HepG2 (cell line): ENCODE data around the gene TIMM13. TPM values are rescaled to one million over a fixed set of nuclear protein-coding genes. Genes with fewer than 3 reads are reported as not detected.

Source experiments
- CREB1 ChIP-seq, 2 experiments: fragments of 450-650 bp in 1 of 2; IDR thresholded peaks; 2 replicates each; pipeline ENCODE4 v1.6.1; 2016 to 2017; ENCODE audit warnings: control low read depth in 1 of 2, mild to moderate bottlenecking in 1 of 2, missing compliant biosample characterization in 1 of 2, missing genetic modification characterization in 1 of 2
- FOSL2 ChIP-seq: sonication (generic); formaldehyde crosslinking; IDR thresholded peaks from 2 replicates; pipeline ENCODE4 v1.4.0; 2020; ENCODE audit warnings: missing genetic modification reagents
- KDM1A ChIP-seq: IDR thresholded peaks from 2 replicates; pipeline ENCODE4 v1.6.1; 2016; ENCODE audit warnings: missing compliant biosample characterization
- MXD4 ChIP-seq: IDR thresholded peaks from 2 replicates; pipeline ENCODE4 v1.6.1; 2016; ENCODE audit warnings: mild to moderate bottlenecking, missing biosample characterization, missing genetic modification reagents
- NR2F6 ChIP-seq, 2 experiments: IDR thresholded peaks; 2 replicates each; pipeline ENCODE4 v1.6.1; 2016; ENCODE audit warnings: antibody characterized with exemption in 1 of 2, mild to moderate bottlenecking in 1 of 2
- PCBP2 ChIP-seq: fragments of 200-400 bp; formaldehyde crosslinking; optimal IDR thresholded peaks from 2 replicates; pipeline ENCODE3; 2018; ENCODE audit warnings: low read length, low read depth; ENCODE audit not compliant: poor library complexity, severe bottlenecking
- TAF15 ChIP-seq: fragments of 200-400 bp; formaldehyde crosslinking; IDR thresholded peaks from one replicate; pipeline ENCODE4 v1.6.1; 2018; ENCODE audit warnings: mild to moderate bottlenecking, low read depth, low read length; ENCODE audit not compliant: poor library complexity, severe bottlenecking
- ZFX ChIP-seq: sonication (generic); formaldehyde crosslinking; IDR thresholded peaks from 2 replicates; pipeline ENCODE4 v1.4.0; 2020; ENCODE audit warnings: mild to moderate bottlenecking, low read depth, missing genetic modification reagents, moderate library complexity
- ZNF20 ChIP-seq: sonication (generic); formaldehyde crosslinking; IDR thresholded peaks from 2 replicates; pipeline ENCODE4 v1.4.0; 2020; ENCODE audit warnings: mild to moderate bottlenecking, moderate library complexity, missing genetic modification reagents
- ZNF781 ChIP-seq: sonication (generic); formaldehyde crosslinking; IDR thresholded peaks from 2 replicates; pipeline ENCODE4 v1.5.1; 2020; ENCODE audit warnings: borderline replicate concordance, mild to moderate bottlenecking, missing genetic modification reagents; ENCODE audit errors: not compliant biosample characterization
- polyA plus RNA-seq, 8 experiments: library from polyadenylated mRNA; depleted of rRNA in 3 of 8; stranded (reverse) in 7 of 8; unstranded in 1 of 8; fragments of >200 nt; fragmentation: Illumina TruSeq in 4 of 8; extraction: Trizol in 4 of 8; gene quantifications; 2 replicates each; pipeline versions ENCODE4 v1.2.1 to v1.2.3, GENCODE V29; 2011 to 2016; ENCODE audit warnings: low read depth in 4 of 8, missing spikeins in 1 of 8, mixed read lengths in 1 of 8; ENCODE audit not compliant: insufficient read depth in 1 of 8
- total RNA-seq, 5 experiments: library from RNA; depleted of rRNA; stranded (reverse); fragments of >200 nt; fragmentation: Illumina TruSeq; extraction: Trizol; gene quantifications; 2 replicates each; pipeline ENCODE4 v1.2.3, GENCODE V29; 2016; ENCODE audit warnings: low read depth in 1 of 5
- TF ChIP-seq, protein P1 (sequence below): sonication (generic); formaldehyde crosslinking; IDR thresholded peaks from 2 replicates; pipeline ENCODE4 v1.9.0; 2021; ENCODE audit warnings: missing genetic modification reagents, borderline replicate concordance
- TF ChIP-seq, protein P2 (sequence below): sonication (generic); formaldehyde crosslinking; IDR thresholded peaks from 2 replicates; pipeline ENCODE4 v1.5.1; 2020; ENCODE audit warnings: missing genetic modification reagents, mild to moderate bottlenecking, borderline replicate concordance
- TF ChIP-seq, protein P3 (sequence below): sonication (generic); formaldehyde crosslinking; IDR thresholded peaks from 2 replicates; pipeline ENCODE4 v1.4.0; 2020; ENCODE audit warnings: mild to moderate bottlenecking, missing genetic modification reagents
- TF ChIP-seq, protein P4 (sequence below): sonication (generic); formaldehyde crosslinking; conservative IDR thresholded peaks from 2 replicates; pipeline ENCODE4 v1.4.0; 2020; ENCODE audit warnings: mild to moderate bottlenecking, missing genetic modification reagents, moderate library complexity

TIMM13 gene
- total and polyA plus RNA-seq, 2 of the 13 experiments (the other 11 are each of a cell fraction or from before 2014, with no cell fraction given) = 48.4 to 108 TPM

DNA sequence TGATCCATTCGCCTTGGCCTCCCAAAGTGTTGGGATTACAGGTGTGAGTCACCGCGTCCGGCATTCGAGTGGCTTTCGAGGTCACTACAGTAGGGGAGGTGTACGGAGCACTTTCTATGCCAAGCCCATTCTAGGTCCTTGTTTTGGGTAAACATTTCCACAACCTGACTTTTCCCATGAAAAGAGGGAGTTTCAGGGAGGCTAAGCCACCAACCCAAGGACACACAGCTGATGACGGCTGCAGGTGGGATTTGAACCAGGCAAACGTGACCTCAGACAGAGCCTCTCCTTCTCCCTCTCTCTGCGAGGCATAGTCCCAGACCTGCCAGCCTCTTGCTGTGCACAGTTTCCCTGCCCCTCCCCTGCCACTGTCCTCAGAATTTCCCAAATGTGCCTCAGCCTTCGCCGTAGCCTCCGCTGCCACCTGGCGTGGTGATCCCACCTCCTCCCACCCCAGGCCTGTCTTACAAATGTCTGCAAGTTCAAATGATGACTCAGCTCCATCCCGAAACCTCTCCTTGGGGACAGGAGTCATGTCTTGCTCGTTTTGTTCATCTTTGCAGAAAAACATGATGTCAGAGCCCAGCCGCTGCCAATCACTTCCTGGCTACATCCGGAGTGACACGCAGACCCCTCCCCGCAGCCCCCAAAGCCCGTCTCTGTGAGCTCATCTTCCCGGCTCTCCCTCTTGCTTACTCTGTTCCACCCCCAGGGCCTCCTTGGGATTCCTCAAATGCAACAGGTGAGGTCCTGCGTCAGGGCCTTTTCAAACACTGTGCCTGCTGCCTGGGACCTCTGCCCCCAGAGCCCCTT is 41.9 kb upstream of the TIMM13 start (continued):
- TF ChIP-seq, protein P1, sequence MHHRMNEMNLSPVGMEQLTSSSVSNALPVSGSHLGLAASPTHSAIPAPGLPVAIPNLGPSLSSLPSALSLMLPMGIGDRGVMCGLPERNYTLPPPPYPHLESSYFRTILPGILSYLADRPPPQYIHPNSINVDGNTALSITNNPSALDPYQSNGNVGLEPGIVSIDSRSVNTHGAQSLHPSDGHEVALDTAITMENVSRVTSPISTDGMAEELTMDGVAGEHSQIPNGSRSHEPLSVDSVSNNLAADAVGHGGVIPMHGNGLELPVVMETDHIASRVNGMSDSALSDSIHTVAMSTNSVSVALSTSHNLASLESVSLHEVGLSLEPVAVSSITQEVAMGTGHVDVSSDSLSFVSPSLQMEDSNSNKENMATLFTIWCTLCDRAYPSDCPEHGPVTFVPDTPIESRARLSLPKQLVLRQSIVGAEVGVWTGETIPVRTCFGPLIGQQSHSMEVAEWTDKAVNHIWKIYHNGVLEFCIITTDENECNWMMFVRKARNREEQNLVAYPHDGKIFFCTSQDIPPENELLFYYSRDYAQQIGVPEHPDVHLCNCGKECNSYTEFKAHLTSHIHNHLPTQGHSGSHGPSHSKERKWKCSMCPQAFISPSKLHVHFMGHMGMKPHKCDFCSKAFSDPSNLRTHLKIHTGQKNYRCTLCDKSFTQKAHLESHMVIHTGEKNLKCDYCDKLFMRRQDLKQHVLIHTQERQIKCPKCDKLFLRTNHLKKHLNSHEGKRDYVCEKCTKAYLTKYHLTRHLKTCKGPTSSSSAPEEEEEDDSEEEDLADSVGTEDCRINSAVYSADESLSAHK (CRISPR knock-in tag) = no peak
- 0 out of 2 replicates have a peak, but pooled peaks have one; percentile 61 for TF ChIP-seq KDM1A (CRISPR knock-in tag)
- no peak for TF ChIP-seq ZNF20 (CRISPR knock-in tag)
- TF ChIP-seq CREB1 (IDR thresholded peaks at IDR 0.05) = 0 out of 2 replicates have a peak, but pooled peaks have one; percentile 13
- TF ChIP-seq CREB1 (CRISPR knock-in tag; IDR thresholded peaks at IDR 0.05) = no peak
- TF ChIP-seq, protein P2, sequence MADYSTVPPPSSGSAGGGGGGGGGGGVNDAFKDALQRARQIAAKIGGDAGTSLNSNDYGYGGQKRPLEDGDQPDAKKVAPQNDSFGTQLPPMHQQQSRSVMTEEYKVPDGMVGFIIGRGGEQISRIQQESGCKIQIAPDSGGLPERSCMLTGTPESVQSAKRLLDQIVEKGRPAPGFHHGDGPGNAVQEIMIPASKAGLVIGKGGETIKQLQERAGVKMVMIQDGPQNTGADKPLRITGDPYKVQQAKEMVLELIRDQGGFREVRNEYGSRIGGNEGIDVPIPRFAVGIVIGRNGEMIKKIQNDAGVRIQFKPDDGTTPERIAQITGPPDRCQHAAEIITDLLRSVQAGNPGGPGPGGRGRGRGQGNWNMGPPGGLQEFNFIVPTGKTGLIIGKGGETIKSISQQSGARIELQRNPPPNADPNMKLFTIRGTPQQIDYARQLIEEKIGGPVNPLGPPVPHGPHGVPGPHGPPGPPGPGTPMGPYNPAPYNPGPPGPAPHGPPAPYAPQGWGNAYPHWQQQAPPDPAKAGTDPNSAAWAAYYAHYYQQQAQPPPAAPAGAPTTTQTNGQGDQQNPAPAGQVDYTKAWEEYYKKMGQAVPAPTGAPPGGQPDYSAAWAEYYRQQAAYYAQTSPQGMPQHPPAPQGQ = no peak
- TF ChIP-seq MXD4 (CRISPR knock-in tag) = no peak
- TF ChIP-seq, protein P3, sequence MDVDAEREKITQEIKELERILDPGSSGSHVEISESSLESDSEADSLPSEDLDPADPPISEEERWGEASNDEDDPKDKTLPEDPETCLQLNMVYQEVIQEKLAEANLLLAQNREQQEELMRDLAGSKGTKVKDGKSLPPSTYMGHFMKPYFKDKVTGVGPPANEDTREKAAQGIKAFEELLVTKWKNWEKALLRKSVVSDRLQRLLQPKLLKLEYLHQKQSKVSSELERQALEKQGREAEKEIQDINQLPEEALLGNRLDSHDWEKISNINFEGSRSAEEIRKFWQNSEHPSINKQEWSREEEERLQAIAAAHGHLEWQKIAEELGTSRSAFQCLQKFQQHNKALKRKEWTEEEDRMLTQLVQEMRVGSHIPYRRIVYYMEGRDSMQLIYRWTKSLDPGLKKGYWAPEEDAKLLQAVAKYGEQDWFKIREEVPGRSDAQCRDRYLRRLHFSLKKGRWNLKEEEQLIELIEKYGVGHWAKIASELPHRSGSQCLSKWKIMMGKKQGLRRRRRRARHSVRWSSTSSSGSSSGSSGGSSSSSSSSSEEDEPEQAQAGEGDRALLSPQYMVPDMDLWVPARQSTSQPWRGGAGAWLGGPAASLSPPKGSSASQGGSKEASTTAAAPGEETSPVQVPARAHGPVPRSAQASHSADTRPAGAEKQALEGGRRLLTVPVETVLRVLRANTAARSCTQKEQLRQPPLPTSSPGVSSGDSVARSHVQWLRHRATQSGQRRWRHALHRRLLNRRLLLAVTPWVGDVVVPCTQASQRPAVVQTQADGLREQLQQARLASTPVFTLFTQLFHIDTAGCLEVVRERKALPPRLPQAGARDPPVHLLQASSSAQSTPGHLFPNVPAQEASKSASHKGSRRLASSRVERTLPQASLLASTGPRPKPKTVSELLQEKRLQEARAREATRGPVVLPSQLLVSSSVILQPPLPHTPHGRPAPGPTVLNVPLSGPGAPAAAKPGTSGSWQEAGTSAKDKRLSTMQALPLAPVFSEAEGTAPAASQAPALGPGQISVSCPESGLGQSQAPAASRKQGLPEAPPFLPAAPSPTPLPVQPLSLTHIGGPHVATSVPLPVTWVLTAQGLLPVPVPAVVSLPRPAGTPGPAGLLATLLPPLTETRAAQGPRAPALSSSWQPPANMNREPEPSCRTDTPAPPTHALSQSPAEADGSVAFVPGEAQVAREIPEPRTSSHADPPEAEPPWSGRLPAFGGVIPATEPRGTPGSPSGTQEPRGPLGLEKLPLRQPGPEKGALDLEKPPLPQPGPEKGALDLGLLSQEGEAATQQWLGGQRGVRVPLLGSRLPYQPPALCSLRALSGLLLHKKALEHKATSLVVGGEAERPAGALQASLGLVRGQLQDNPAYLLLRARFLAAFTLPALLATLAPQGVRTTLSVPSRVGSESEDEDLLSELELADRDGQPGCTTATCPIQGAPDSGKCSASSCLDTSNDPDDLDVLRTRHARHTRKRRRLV = no peak
- no peak for TF ChIP-seq PCBP2
- no peak for TF ChIP-seq ZFX
- TF ChIP-seq, protein P4, sequence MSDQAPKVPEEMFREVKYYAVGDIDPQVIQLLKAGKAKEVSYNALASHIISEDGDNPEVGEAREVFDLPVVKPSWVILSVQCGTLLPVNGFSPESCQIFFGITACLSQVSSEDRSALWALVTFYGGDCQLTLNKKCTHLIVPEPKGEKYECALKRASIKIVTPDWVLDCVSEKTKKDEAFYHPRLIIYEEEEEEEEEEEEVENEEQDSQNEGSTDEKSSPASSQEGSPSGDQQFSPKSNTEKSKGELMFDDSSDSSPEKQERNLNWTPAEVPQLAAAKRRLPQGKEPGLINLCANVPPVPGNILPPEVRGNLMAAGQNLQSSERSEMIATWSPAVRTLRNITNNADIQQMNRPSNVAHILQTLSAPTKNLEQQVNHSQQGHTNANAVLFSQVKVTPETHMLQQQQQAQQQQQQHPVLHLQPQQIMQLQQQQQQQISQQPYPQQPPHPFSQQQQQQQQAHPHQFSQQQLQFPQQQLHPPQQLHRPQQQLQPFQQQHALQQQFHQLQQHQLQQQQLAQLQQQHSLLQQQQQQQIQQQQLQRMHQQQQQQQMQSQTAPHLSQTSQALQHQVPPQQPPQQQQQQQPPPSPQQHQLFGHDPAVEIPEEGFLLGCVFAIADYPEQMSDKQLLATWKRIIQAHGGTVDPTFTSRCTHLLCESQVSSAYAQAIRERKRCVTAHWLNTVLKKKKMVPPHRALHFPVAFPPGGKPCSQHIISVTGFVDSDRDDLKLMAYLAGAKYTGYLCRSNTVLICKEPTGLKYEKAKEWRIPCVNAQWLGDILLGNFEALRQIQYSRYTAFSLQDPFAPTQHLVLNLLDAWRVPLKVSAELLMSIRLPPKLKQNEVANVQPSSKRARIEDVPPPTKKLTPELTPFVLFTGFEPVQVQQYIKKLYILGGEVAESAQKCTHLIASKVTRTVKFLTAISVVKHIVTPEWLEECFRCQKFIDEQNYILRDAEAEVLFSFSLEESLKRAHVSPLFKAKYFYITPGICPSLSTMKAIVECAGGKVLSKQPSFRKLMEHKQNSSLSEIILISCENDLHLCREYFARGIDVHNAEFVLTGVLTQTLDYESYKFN = no peak
- TF ChIP-seq TAF15 = no peak
- no peak for TF ChIP-seq ZNF781 (CRISPR knock-in tag)
- TF ChIP-seq NR2F6 (IDR thresholded peaks at IDR 0.05) = no peak
- no peak for TF ChIP-seq NR2F6 (CRISPR knock-in tag; IDR thresholded peaks at IDR 0.05)
- TF ChIP-seq FOSL2 (CRISPR knock-in tag) = peak; percentile 83
